Lower lobe of right lung (tissue), 2 donors: ENCODE data around the gene RASGRF2. TPM values are rescaled to one million over a fixed set of nuclear protein-coding genes. Genes with fewer than 3 reads are reported as not detected.
"Not testable (repeated sequence)": the region's sequence is repeated elsewhere in the genome, so short reads cannot be mapped to it uniquely, and the experiment has no call there.

Experiments used
- ATAC-seq, 2 donors: fragments of 200-7000 bp; cut with Tn5 transposase; one replicate each; pipeline ENCODE4 v1.9.1; 2020 to 2022; ENCODE audit warnings: mild to moderate bottlenecking in 2 of 2, moderate library complexity in 2 of 2
- DNase-seq: peaks from one replicate; pipeline ENCODE4 v3.0.0-alpha.2; 2020
- H3K27ac ChIP-seq: fragments of 200-600 bp; one replicate; pipeline ENCODE4 v1.8.0; 2022
- H3K27me3 ChIP-seq: fragments of 200-600 bp; one replicate; pipeline ENCODE4 v1.8.0; 2022; ENCODE audit warnings: low read depth
- H3K36me3 ChIP-seq: fragments of 200-600 bp; one replicate; pipeline ENCODE4 v1.8.0; 2022; ENCODE audit warnings: mild to moderate bottlenecking
- H3K4me1 ChIP-seq: fragments of 200-600 bp; one replicate; pipeline ENCODE4 v1.8.0; 2022
- H3K4me3 ChIP-seq: fragments of 200-600 bp; one replicate; pipeline ENCODE4 v1.8.0; 2022; ENCODE audit warnings: mild to moderate bottlenecking
- H3K9me3 ChIP-seq: fragments of 200-600 bp; one replicate; pipeline ENCODE4 v1.8.0; 2022
- CTCF ChIP-seq: fragments of 200-600 bp; IDR thresholded peaks from one replicate; pipeline ENCODE4 v1.8.0; 2022; ENCODE audit warnings: antibody characterized with exemption, mild to moderate bottlenecking
- intact Hi-C: fragments of 100-400 bp; cut with DNase I; formaldehyde crosslinking; loops from one replicate; pipeline ENCODE4 v1.11.0; 2022
- total RNA-seq: library from RNA; stranded (reverse); fragmentation: NEBNext Ultra II Directional; extraction: Animal tissue kit (Norgen Biotek cat#: 25700); gene quantifications from one replicate; pipeline ENCODE4 v1.2.1, GENCODE V29; 2021
- donor health status: DM: no; HTN: yes; CAD: no; lungs with severe emphysema.

The RASGRF2 gene
- total RNA-seq, 1 donor from 2014 or later: 6.7 TPM

GRCh38 chr5:81256766-81257165 lies 296.6 kb downstream of the RASGRF2 start:
- intact Hi-C loops: no loop called here
- ATAC-seq: no peak

GRCh38 chr5:81262796-81263195 lies 302.6 kb downstream of the RASGRF2 start:
- DNase-seq, H3K4me3 ChIP-seq, H3K27ac ChIP-seq, H3K9me3 ChIP-seq, H3K36me3 ChIP-seq, intact Hi-C loops, ATAC-seq, H3K4me1 ChIP-seq, H3K27me3 ChIP-seq: not testable (repeated sequence)

More at GRCh38 chr5:81256766-81257165, 296.6 kb downstream of the RASGRF2 start:
- Histone ChIP-seq H3K27me3 (no peaks in the 10 kb centered on the region), H3K27ac (no peak overlapping the region), H3K4me1 (no peaks in the 10 kb centered on the region), H3K4me3 (no peak overlapping the region), H3K9me3 (peaks cover 5% of the 10 kb centered on the region), H3K36me3 (no peaks in the 10 kb centered on the region)
- no peak for DNase-seq
- no peak for TF ChIP-seq CTCF

- H3K36me3 ChIP-seq: no peaks in the 10 kb centered on the region
- H3K4me3 ChIP-seq: no peak overlapping the region
- no peak for ATAC-seq
- H3K4me1 ChIP-seq: peaks cover 11% of the 10 kb centered on the region
- no peaks in the 10 kb centered on the region for H3K27me3 ChIP-seq
- H3K9me3 ChIP-seq: peaks cover 7% of the 10 kb centered on the region
- no peak for TF ChIP-seq CTCF
- intact Hi-C loops: no loop called here
- H3K27ac ChIP-seq: no peak overlapping the region
- no peak for DNase-seq
Measured at GRCh38 chr5:81265101-81265500, 304.9 kb downstream of the RASGRF2 start.

- ATAC-seq (peak in 1 of 2 donors; percentile 43), DNase-seq (no peak)
- no peak for TF ChIP-seq CTCF
- peaks cover 8% of the 10 kb centered on the region for H3K9me3 ChIP-seq
- H3K4me3 ChIP-seq: no peak overlapping the region
- intact Hi-C loops: no loop called here
- peaks cover 11% of the 10 kb centered on the region for H3K4me1 ChIP-seq
- H3K36me3 ChIP-seq: no peaks in the 10 kb centered on the region
- no peak overlapping the region for H3K27ac ChIP-seq
- H3K27me3 ChIP-seq: no peaks in the 10 kb centered on the region
Measured at GRCh38 chr5:81268521-81269196, 308.5 kb downstream of the RASGRF2 start.

GRCh38 chr5:81269751-81270393 lies 309.7 kb downstream of the RASGRF2 start:
- no peak for TF ChIP-seq CTCF
- H3K27ac ChIP-seq: no peak overlapping the region
- H3K36me3 ChIP-seq: no peaks in the 10 kb centered on the region
- no peak for DNase-seq
- peaks cover 15% of the 10 kb centered on the region for H3K9me3 ChIP-seq
- H3K4me1 ChIP-seq: peaks cover 11% of the 10 kb centered on the region
- H3K27me3 ChIP-seq: no peaks in the 10 kb centered on the region
- ATAC-seq: no peak
- intact Hi-C loops: no loop called here
- H3K4me3 ChIP-seq: no peak overlapping the region

GRCh38 chr5:81270394-81271027 lies 310.3 kb downstream of the RASGRF2 start:
- ATAC-seq, H3K36me3 ChIP-seq, DNase-seq, H3K27me3 ChIP-seq, H3K27ac ChIP-seq, intact Hi-C loops, H3K4me3 ChIP-seq: not testable (repeated sequence)
- Histone ChIP-seq H3K4me1 (peaks cover 11% of the 10 kb centered on the region), H3K9me3 (peaks cover 15% of the 10 kb centered on the region)
